ENCODE results near the gene PYY. TPM values are rescaled to one million over a fixed set of nuclear protein-coding genes. Genes with fewer than 3 reads are reported as not detected.
"Not testable (repeated sequence)": the region's sequence is repeated elsewhere in the genome, so short reads cannot be mapped to it uniquely, and the experiment has no call there.

PYY gene
- total RNA-seq, 1 experiment from 2014 or later = 2.0 TPM

GRCh38 chr17:43998552-43998951, 44.8 kb upstream of the PYY start:
- no peak overlapping the region for H3K23ac ChIP-seq (ENCODE audit: insufficient read length, low read depth, low read length)
- H3K27ac Mint-ChIP-seq = no peak overlapping the region; a peak in 1 of 7 replicates
- no peak overlapping the region for H3T11ph ChIP-seq (ENCODE audit: low read length)
- no peak overlapping the region for H2AFZ ChIP-seq (ENCODE audit: low read length)
- H4K8ac ChIP-seq (replicated peaks; ENCODE audit: insufficient read length, low read depth, low read length) = no peak overlapping the region
- no peaks in the 10 kb centered on the region for H3K9me3 ChIP-seq (ENCODE audit: control insufficient read depth, low read depth, low read length)
- no peak overlapping the region for H3K4me3 Mint-ChIP-seq
- no peak overlapping the region for H2BK12ac ChIP-seq (ENCODE audit: insufficient read length, low read depth, low read length)
- H3K9ac ChIP-seq (ENCODE audit: extremely low read depth, insufficient read length, low read length) = no peak overlapping the region
- no peaks in the 10 kb centered on the region for H3K36me3 Mint-ChIP-seq (ENCODE audit: insufficient read depth in 1 of 3, low read depth in 3 of 3)
- H3K4ac ChIP-seq (ENCODE audit: low read depth, low read length) = no peak overlapping the region
- no peak overlapping the region for H2BK5ac ChIP-seq (ENCODE audit: insufficient read length, low read length)
- H3K56ac ChIP-seq (ENCODE audit: insufficient read length, low read depth, low read length) = no peak overlapping the region
- TF ChIP-seq, protein P1, sequence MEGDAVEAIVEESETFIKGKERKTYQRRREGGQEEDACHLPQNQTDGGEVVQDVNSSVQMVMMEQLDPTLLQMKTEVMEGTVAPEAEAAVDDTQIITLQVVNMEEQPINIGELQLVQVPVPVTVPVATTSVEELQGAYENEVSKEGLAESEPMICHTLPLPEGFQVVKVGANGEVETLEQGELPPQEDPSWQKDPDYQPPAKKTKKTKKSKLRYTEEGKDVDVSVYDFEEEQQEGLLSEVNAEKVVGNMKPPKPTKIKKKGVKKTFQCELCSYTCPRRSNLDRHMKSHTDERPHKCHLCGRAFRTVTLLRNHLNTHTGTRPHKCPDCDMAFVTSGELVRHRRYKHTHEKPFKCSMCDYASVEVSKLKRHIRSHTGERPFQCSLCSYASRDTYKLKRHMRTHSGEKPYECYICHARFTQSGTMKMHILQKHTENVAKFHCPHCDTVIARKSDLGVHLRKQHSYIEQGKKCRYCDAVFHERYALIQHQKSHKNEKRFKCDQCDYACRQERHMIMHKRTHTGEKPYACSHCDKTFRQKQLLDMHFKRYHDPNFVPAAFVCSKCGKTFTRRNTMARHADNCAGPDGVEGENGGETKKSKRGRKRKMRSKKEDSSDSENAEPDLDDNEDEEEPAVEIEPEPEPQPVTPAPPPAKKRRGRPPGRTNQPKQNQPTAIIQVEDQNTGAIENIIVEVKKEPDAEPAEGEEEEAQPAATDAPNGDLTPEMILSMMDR (conservative IDR thresholded peaks at IDR 0.05) = no peak
- H3K4me1 ChIP-seq (ENCODE audit: insufficient read depth, low read length) = no peaks in the 10 kb centered on the region
- H2AK5ac ChIP-seq (ENCODE audit: insufficient read length, low read length) = no peak overlapping the region
- H3K9me3 Mint-ChIP-seq = no peaks in the 10 kb centered on the region
- no peak overlapping the region for H3K18ac ChIP-seq (ENCODE audit: insufficient read length, low read depth, low read length)
- no peak overlapping the region for H2BK120ac ChIP-seq (ENCODE audit: low read depth, low read length, poor library complexity, severe bottlenecking)
- H3K27me3 Mint-ChIP-seq (ENCODE audit: low read depth) = peaks cover 30% of the 10 kb centered on the region
- no peak overlapping the region for H3K4me2 ChIP-seq (ENCODE audit: insufficient read depth, insufficient read length, low read length)
- no peaks in the 10 kb centered on the region for H3K79me2 ChIP-seq (ENCODE audit: insufficient read depth, low read length)
- H3K4me1 Mint-ChIP-seq = peaks cover 3 to 11% of the 10 kb centered on the region in 2 experiments; a peak in 3 of 4 replicates
- no peak overlapping the region for H3K27ac ChIP-seq (ENCODE audit: insufficient read length, low read depth, low read length)
- H4K5ac ChIP-seq (ENCODE audit: insufficient read length, low read depth, low read length) = no peak overlapping the region
- DNase-seq = no peak
- WGBS (ENCODE audit: extremely low coverage, insufficient read length, low lambda C conversion rate) = no CpG with 5 or more reads among the region's 3 CpGs
- no peak overlapping the region for H2BK20ac ChIP-seq (ENCODE audit: low read depth, low read length, poor library complexity, severe bottlenecking)
- no peaks in the 10 kb centered on the region for H3K27me3 ChIP-seq (ENCODE audit: insufficient read depth, low read length)
- H3K23me2 ChIP-seq (ENCODE audit: insufficient read length, low read depth, low read length, poor library complexity, severe bottlenecking) = peaks cover 6% of the 10 kb centered on the region
- H4K20me1 ChIP-seq (ENCODE audit: control insufficient read depth, insufficient read depth, insufficient read length) = no peaks in the 10 kb centered on the region
- no peak overlapping the region for H2BK15ac ChIP-seq (ENCODE audit: low read depth, low read length)
- H3K14ac ChIP-seq (ENCODE audit: insufficient read depth, low read length) = no peak overlapping the region
- H3K79me1 ChIP-seq (ENCODE audit: insufficient read depth, low read depth, low read length, poor library complexity, severe bottlenecking) = no peaks in the 10 kb centered on the region
- no peak overlapping the region for H4K91ac ChIP-seq (ENCODE audit: insufficient read length, low read depth, low read length)

- H2AFZ ChIP-seq (ENCODE audit: low read length); H2BK12ac ChIP-seq (ENCODE audit: insufficient read length, low read depth, low read length); H3K23ac ChIP-seq (ENCODE audit: insufficient read length, low read depth, low read length); H3K56ac ChIP-seq (ENCODE audit: insufficient read length, low read depth, low read length); H3K14ac ChIP-seq (ENCODE audit: insufficient read depth, low read length); H2BK120ac ChIP-seq (ENCODE audit: low read depth, low read length, poor library complexity, severe bottlenecking); H3K4me3 Mint-ChIP-seq; H3T11ph ChIP-seq (ENCODE audit: low read length); H3K36me3 Mint-ChIP-seq (ENCODE audit: insufficient read depth in 1 of 3, low read depth in 3 of 3); H4K20me1 ChIP-seq (ENCODE audit: control insufficient read depth, insufficient read depth, insufficient read length); H3K27ac ChIP-seq (ENCODE audit: insufficient read length, low read depth, low read length); H3K27me3 ChIP-seq (ENCODE audit: insufficient read depth, low read length); H2AK5ac ChIP-seq (ENCODE audit: insufficient read length, low read length); H3K9me3 ChIP-seq (ENCODE audit: control insufficient read depth, low read depth, low read length); H3K9ac ChIP-seq (ENCODE audit: extremely low read depth, insufficient read length, low read length); H4K8ac ChIP-seq (replicated peaks; ENCODE audit: insufficient read length, low read depth, low read length); H3K23me2 ChIP-seq (ENCODE audit: insufficient read length, low read depth, low read length, poor library complexity, severe bottlenecking); H2BK20ac ChIP-seq (ENCODE audit: low read depth, low read length, poor library complexity, severe bottlenecking); DNase-seq; H3K9me3 Mint-ChIP-seq; H2BK15ac ChIP-seq (ENCODE audit: low read depth, low read length); H3K4ac ChIP-seq (ENCODE audit: low read depth, low read length); H3K4me2 ChIP-seq (ENCODE audit: insufficient read depth, insufficient read length, low read length); H3K18ac ChIP-seq (ENCODE audit: insufficient read length, low read depth, low read length); H3K4me1 ChIP-seq (ENCODE audit: insufficient read depth, low read length); H2BK5ac ChIP-seq (ENCODE audit: insufficient read length, low read length); H3K79me1 ChIP-seq (ENCODE audit: insufficient read depth, low read depth, low read length, poor library complexity, severe bottlenecking); H3K27ac Mint-ChIP-seq; H4K5ac ChIP-seq (ENCODE audit: insufficient read length, low read depth, low read length); H3K79me2 ChIP-seq (ENCODE audit: insufficient read depth, low read length); H4K91ac ChIP-seq (ENCODE audit: insufficient read length, low read depth, low read length): not testable (repeated sequence)
- no CpG with 5 or more reads among the region's 5 CpGs for WGBS (ENCODE audit: extremely low coverage, insufficient read length, low lambda C conversion rate)
- H3K4me1 Mint-ChIP-seq = peaks cover 3 to 11% of the 10 kb centered on the region in 2 experiments; a peak in 3 of 4 replicates
- peaks cover 26% of the 10 kb centered on the region for H3K27me3 Mint-ChIP-seq (ENCODE audit: low read depth)
Observed at GRCh38 chr17:43997180-43997579, 43.4 kb upstream of the PYY start.

Measured in H9 (cell line).